Panc1 (cell line): ENCODE data around the gene ADAMTS6. TPM values are rescaled to one million over a fixed set of nuclear protein-coding genes. Genes with fewer than 3 reads are reported as not detected.

ENCODE experiments used
- ATAC-seq: fragments of 200-7000 bp; cut with Tn5 transposase; 2 replicates; pipeline ENCODE4 v1.9.1; 2020; ENCODE audit warnings: mild to moderate bottlenecking, moderate library complexity
- BruUV-seq: library from RNA; stranded (reverse); fragments of 400-500 nt; replicated peaks from 2 replicates; lab custom pipeline; 2021; lab: Mats Ljungman, UMichigan
- CTCF ChIA-PET: fragments of 300-600 bp; sonication (Branson Sonifier 250); formaldehyde crosslinking; loops from one replicate; lab custom pipeline; 2022; ENCODE audit warnings: antibody characterized with exemption; lab: Charles Lee
- POLR2A ChIA-PET: fragments of 300-600 bp; sonication (Branson Sonifier 250); formaldehyde crosslinking; loops from one replicate; lab custom pipeline; 2022; ENCODE audit warnings: antibody characterized with exemption; lab: Charles Lee
- DNase-seq: peaks from one replicate; pipeline ENCODE4 v3.0.0-alpha.2; 2010; ENCODE audit warnings: low read depth, low spot score
- H3K27ac ChIP-seq: 2 replicates; pipeline ENCODE4 v1.5.1; 2011; ENCODE audit warnings: mild to moderate bottlenecking, low read length, inconsistent platforms
- H3K27me3 ChIP-seq: fragments of 200-500 bp; sonication (Bioruptor generic); 2 replicates; pipeline ENCODE4 v1.6.0; 2014; ENCODE audit warnings: low read length, inconsistent platforms; ENCODE audit not compliant: control insufficient read depth, insufficient read depth
- H3K36me3 ChIP-seq: fragments of 200-500 bp; sonication (Bioruptor generic); 2 replicates; pipeline ENCODE4 v1.5.1; 2014; ENCODE audit warnings: inconsistent platforms, mild to moderate bottlenecking, low read length, moderate library complexity; ENCODE audit not compliant: control insufficient read depth, insufficient read depth
- H3K4me1 ChIP-seq: 2 replicates; pipeline ENCODE4 v1.5.1; 2011; ENCODE audit warnings: inconsistent platforms, mild to moderate bottlenecking, low read length, moderate library complexity; ENCODE audit not compliant: control insufficient read depth, insufficient read depth
- H3K4me3 ChIP-seq, 2 experiments: 2 replicates each; pipeline ENCODE4 v1.5.1; 2011 to 2012; ENCODE audit warnings: low read depth in 2 of 2, low read length in 2 of 2, mild to moderate bottlenecking in 2 of 2, inconsistent platforms in 1 of 2, moderate library complexity in 1 of 2
- H3K9me3 ChIP-seq: fragments of 200-500 bp; sonication (Bioruptor generic); 2 replicates; pipeline ENCODE4 v1.5.1; 2014; ENCODE audit warnings: low read depth, mild to moderate bottlenecking, inconsistent platforms, low read length, moderate library complexity; ENCODE audit not compliant: control insufficient read depth, insufficient read depth
- POLR2AphosphoS5 ChIP-seq: IDR thresholded peaks from 2 replicates; pipeline ENCODE4 v1.6.1; 2012; ENCODE audit warnings: mild to moderate bottlenecking, low read depth, low read length, moderate library complexity
- SIN3A ChIP-seq: IDR thresholded peaks from 2 replicates; pipeline ENCODE4 v1.6.1; 2012; ENCODE audit warnings: low read depth, mild to moderate bottlenecking, low read length, moderate library complexity, borderline replicate concordance; ENCODE audit not compliant: insufficient read depth
- TCF7L2 ChIP-seq: IDR thresholded peaks from 2 replicates; pipeline ENCODE4 v1.6.1; 2011; ENCODE audit warnings: mild to moderate bottlenecking, low read depth, low read length, inconsistent platforms
- in situ Hi-C: cut with HindIII; loops from 2 replicates; pipeline ENCODE4 v1.10.0; 2016; ENCODE audit warnings: low sequenced_read_pairs, low pct_unique_long_range_greater_than_20kb
- intact Hi-C: fragments of 100-400 bp; cut with micrococcal nuclease; formaldehyde crosslinking; loops from one replicate; pipeline ENCODE4 v1.10.0; 2022; ENCODE audit not compliant: unreplicated experiment
- total RNA-seq: library from RNA; stranded (reverse); gene quantifications from one replicate; pipeline ENCODE4 v1.2.1, GENCODE V29; 2021; ENCODE audit not compliant: unreplicated experiment
- TF ChIP-seq, protein P1 (sequence below), 2 experiments: IDR thresholded peaks; 2 replicates each; pipeline ENCODE4 v1.6.1; 2011 to 2012; ENCODE audit warnings: low read depth in 2 of 2, control low read depth in 1 of 2, low read length in 1 of 2, mild to moderate bottlenecking in 1 of 2, moderate library complexity in 1 of 2; ENCODE audit not compliant: insufficient read depth in 1 of 2
- TF ChIP-seq, protein P2 (sequence below): fragments of 450-650 bp; IDR thresholded peaks from 2 replicates; pipeline ENCODE4 v1.5.1; 2017; ENCODE audit warnings: mild to moderate bottlenecking

The ADAMTS6 gene
- total RNA-seq, 1 experiment from 2014 or later, result 0.64 TPM

GRCh38 chr5:65156933-65157332 lies 324.8 kb downstream of the ADAMTS6 start:
- intact Hi-C loops (no loop called here), in situ Hi-C loops (no loop called here)
- Histone ChIP-seq H3K4me3 (no peak overlapping the region), H3K36me3 (no peaks in the 10 kb centered on the region), H3K27me3 (no peaks in the 10 kb centered on the region; the same call in 1 of the 2 replicates), H3K4me1 (no peaks in the 10 kb centered on the region), H3K9me3 (no peaks in the 10 kb centered on the region), H3K27ac (no peak overlapping the region)
- CTCF ChIA-PET, result no interaction called here
- no peak for TF ChIP-seq SIN3A
- TF ChIP-seq, protein P1, sequence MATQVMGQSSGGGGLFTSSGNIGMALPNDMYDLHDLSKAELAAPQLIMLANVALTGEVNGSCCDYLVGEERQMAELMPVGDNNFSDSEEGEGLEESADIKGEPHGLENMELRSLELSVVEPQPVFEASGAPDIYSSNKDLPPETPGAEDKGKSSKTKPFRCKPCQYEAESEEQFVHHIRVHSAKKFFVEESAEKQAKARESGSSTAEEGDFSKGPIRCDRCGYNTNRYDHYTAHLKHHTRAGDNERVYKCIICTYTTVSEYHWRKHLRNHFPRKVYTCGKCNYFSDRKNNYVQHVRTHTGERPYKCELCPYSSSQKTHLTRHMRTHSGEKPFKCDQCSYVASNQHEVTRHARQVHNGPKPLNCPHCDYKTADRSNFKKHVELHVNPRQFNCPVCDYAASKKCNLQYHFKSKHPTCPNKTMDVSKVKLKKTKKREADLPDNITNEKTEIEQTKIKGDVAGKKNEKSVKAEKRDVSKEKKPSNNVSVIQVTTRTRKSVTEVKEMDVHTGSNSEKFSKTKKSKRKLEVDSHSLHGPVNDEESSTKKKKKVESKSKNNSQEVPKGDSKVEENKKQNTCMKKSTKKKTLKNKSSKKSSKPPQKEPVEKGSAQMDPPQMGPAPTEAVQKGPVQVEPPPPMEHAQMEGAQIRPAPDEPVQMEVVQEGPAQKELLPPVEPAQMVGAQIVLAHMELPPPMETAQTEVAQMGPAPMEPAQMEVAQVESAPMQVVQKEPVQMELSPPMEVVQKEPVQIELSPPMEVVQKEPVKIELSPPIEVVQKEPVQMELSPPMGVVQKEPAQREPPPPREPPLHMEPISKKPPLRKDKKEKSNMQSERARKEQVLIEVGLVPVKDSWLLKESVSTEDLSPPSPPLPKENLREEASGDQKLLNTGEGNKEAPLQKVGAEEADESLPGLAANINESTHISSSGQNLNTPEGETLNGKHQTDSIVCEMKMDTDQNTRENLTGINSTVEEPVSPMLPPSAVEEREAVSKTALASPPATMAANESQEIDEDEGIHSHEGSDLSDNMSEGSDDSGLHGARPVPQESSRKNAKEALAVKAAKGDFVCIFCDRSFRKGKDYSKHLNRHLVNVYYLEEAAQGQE (IDR thresholded peaks at IDR 0.05; ENCODE audit: insufficient read depth in 1 of 2, low read depth in 2 of 2, low read length in 1 of 2), result no peak
- TF ChIP-seq POLR2AphosphoS5, result no peak
- TF ChIP-seq, protein P2, sequence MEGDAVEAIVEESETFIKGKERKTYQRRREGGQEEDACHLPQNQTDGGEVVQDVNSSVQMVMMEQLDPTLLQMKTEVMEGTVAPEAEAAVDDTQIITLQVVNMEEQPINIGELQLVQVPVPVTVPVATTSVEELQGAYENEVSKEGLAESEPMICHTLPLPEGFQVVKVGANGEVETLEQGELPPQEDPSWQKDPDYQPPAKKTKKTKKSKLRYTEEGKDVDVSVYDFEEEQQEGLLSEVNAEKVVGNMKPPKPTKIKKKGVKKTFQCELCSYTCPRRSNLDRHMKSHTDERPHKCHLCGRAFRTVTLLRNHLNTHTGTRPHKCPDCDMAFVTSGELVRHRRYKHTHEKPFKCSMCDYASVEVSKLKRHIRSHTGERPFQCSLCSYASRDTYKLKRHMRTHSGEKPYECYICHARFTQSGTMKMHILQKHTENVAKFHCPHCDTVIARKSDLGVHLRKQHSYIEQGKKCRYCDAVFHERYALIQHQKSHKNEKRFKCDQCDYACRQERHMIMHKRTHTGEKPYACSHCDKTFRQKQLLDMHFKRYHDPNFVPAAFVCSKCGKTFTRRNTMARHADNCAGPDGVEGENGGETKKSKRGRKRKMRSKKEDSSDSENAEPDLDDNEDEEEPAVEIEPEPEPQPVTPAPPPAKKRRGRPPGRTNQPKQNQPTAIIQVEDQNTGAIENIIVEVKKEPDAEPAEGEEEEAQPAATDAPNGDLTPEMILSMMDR, result no peak
- TF ChIP-seq TCF7L2, result no peak
- POLR2A ChIA-PET, result no interaction called here
- ATAC-seq (no peak), DNase-seq (no peak)
- no TSS peak for BruUV-seq

DNA sequence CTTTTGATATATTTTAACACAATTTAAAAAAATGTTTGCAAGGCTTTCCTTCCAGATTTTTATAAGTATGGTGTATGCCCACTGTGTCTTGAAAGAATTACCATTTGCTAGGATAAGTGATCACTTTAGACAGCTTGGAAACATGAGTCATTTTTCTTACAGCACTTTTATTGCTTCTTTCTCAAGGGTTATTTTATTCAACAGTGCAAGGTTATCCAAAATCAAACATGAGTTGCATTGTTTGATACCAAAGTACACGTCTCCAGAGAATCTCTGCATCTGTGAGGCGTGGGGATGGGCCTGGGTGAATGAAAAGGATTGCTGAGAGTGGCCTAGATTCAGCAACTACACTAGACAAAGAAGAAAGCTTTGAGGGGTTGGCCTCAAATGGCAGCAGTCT lies 329.6 kb downstream of the ADAMTS6 start:
- Histone ChIP-seq H3K36me3 (no peaks in the 10 kb centered on the region), H3K4me1 (no peaks in the 10 kb centered on the region), H3K27ac (no peak overlapping the region), H3K9me3 (no peaks in the 10 kb centered on the region), H3K4me3 (no peak overlapping the region), H3K27me3 (no peaks in the 10 kb centered on the region; the same call in 1 of the 2 replicates)
- ChIA-PET CTCF (no interaction called here), POLR2A (no interaction called here)
- in situ Hi-C loops (no loop called here), intact Hi-C loops (no loop called here)
- DNase-seq (no peak), ATAC-seq (no peak)
- TF ChIP-seq SIN3A (no peak), POLR2AphosphoS5 (no peak), TCF7L2 (no peak)
- TF ChIP-seq, protein P1 (IDR thresholded peaks at IDR 0.05; ENCODE audit: insufficient read depth in 1 of 2, low read depth in 2 of 2, low read length in 1 of 2), result no peak
- TF ChIP-seq, protein P2, result no peak
- BruUV-seq, result no TSS peak
